Measurements from ENCODE around the gene PIRT. TPM values are rescaled to one million over a fixed set of nuclear protein-coding genes. Genes with fewer than 3 reads are reported as not detected.

The PIRT gene
- total RNA-seq, 5 donors from 2014 or later (not counting 1 experiment from before 2014, with no cell fraction given), result not detected

DNA sequence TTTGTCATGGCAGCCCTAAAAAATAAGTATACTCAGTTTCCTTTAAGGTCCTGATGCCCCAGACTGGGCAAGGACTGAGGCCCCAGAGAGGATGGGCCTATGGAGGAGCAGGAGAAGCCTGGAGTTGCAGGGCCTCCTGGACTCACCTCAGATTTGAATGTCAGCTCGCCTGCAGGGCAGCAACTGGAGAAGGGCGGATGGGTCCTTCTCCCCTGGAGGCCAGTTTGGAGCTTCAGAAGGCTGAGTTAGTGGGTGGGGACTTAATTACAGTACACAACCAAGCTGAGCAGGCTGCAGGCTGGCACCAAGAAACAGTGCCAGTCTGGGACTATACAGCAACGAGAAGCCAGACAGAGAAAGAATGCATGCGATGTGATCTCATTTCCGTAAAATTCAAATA lies 6.2 kb downstream of the PIRT start:
- 87% methylated on average over 3 of the region's 5 CpGs for WGBS (ENCODE audit: insufficient coverage)
- Mint-ChIP-seq H3K4me1 (no peaks in the 10 kb centered on the region), H3K27me3 (peaks cover 0 to 2% of the 10 kb centered on the region in 2 donors), H3K36me3 (no peaks in the 10 kb centered on the region), H3K27ac (no peak overlapping the region), H3K9me3 (no peaks in the 10 kb centered on the region), H3K4me3 (no peak overlapping the region)
- POLR2A ChIA-PET, result no interaction called here
- DNase-seq, result no peak
- Histone ChIP-seq H3K27ac (ENCODE audit: low read length) (no peak overlapping the region), H3K36me3 (ENCODE audit: control insufficient read depth in 2 of 2, extremely low read depth in 1 of 2, insufficient read depth in 1 of 2, low read length in 1 of 2) (no peaks in the 10 kb centered on the region), H3K9me3 (no peaks in the 10 kb centered on the region), H3K4me3 (ENCODE audit: control insufficient read depth in 1 of 2, extremely low read depth in 1 of 2, low read length in 1 of 2) (no peak overlapping the region), H3K27me3 (replicated peaks in 1 of 2; ENCODE audit: control insufficient read depth in 2 of 2, extremely low read depth in 1 of 2, insufficient read depth in 2 of 2, low read length in 1 of 2) (peaks cover 0 to 3% of the 10 kb centered on the region in 2 experiments), H3K4me1 (ENCODE audit: control insufficient read depth in 1 of 2, extremely low read depth in 1 of 2, insufficient read depth in 2 of 2, low read length in 2 of 2) (no peaks in the 10 kb centered on the region)
- CTCF ChIA-PET, result no interaction called here
- no peak for ATAC-seq (replicated peaks in 1 of 4)

DNA sequence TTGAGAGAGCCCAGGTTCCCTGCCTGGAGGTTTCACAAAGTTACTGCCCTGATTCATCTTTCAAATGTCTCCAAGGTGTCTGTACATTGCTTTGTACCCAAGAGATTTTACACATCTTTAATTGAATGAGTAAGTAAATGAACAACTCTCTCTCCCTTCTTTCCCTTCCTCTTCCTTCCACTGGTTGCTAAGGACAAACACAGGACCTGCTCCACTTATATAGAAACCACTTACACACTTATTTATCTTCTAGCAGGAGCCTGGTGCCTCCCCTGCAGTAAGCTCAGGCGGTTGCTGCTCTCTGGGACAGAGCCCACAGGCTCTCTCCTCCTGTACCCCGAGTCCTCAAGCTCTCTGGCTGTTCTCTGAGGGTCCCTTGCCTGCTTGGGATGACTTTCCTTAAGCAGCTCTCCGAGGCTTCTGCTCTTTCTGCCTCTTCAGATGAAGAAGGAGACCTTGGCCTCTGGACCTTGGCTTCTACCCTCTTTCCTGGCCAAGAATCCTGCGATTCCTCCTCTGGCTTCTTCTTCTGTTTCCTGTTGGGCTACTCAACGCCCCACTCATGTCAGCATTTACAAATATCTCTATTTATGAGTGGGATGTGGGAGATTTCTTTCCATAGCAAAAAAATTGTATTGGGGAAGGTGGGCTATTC lies 9.9 kb downstream of the PIRT start:
- Histone ChIP-seq H3K4me3 (ENCODE audit: control insufficient read depth in 1 of 2, extremely low read depth in 1 of 2, low read length in 1 of 2) (no peak overlapping the region), H3K4me1 (ENCODE audit: control insufficient read depth in 1 of 2, extremely low read depth in 1 of 2, insufficient read depth in 2 of 2, low read length in 2 of 2) (no peaks in the 10 kb centered on the region), H3K27ac (ENCODE audit: low read length) (no peak overlapping the region), H3K9me3 (no peaks in the 10 kb centered on the region), H3K27me3 (replicated peaks in 1 of 2; ENCODE audit: control insufficient read depth in 2 of 2, extremely low read depth in 1 of 2, insufficient read depth in 2 of 2, low read length in 1 of 2) (peaks cover 0 to 15% of the 10 kb centered on the region in 2 experiments), H3K36me3 (ENCODE audit: control insufficient read depth in 2 of 2, extremely low read depth in 1 of 2, insufficient read depth in 1 of 2, low read length in 1 of 2) (no peaks in the 10 kb centered on the region)
- ChIA-PET POLR2A (no interaction called here), CTCF (no interaction called here)
- no peak for DNase-seq
- H3K36me3 Mint-ChIP-seq, result no peaks in the 10 kb centered on the region
- no peaks in the 10 kb centered on the region for H3K4me1 Mint-ChIP-seq
- no peak overlapping the region for H3K4me3 Mint-ChIP-seq
- H3K27me3 Mint-ChIP-seq, result peaks cover 5% of the 10 kb centered on the region in 2 donors
- WGBS (ENCODE audit: insufficient coverage), result 39% methylated on average over 3 of the region's 5 CpGs
- no peaks in the 10 kb centered on the region for H3K9me3 Mint-ChIP-seq
- no peak overlapping the region for H3K27ac Mint-ChIP-seq
- ATAC-seq (replicated peaks in 1 of 4), result no peak

DNA sequence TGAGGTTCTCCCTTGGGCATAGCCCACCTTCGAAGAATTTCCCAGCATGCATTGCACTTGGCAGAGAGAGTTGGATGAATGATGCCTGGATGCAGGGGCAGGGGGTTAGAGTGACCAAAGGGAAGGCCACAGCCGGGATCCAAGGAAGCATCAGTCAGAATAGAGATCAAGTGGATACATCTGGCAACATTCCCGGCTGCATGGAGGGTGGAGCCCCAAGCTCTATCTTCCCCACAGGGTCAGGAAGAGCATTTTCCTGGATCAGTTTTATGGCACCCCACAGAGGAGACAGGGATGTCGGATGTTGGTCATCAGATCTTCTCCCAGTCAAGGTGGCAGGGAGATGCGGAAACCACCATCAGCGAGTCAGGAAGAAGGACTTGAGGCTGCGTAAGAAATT lies 13.0 kb downstream of the PIRT start:
- Histone ChIP-seq H3K27me3 (replicated peaks in 1 of 2; ENCODE audit: control insufficient read depth in 2 of 2, extremely low read depth in 1 of 2, insufficient read depth in 2 of 2, low read length in 1 of 2) (peaks cover 0 to 17% of the 10 kb centered on the region in 2 experiments), H3K4me1 (ENCODE audit: control insufficient read depth in 1 of 2, extremely low read depth in 1 of 2, insufficient read depth in 2 of 2, low read length in 2 of 2) (no peaks in the 10 kb centered on the region), H3K4me3 (ENCODE audit: control insufficient read depth in 1 of 2, extremely low read depth in 1 of 2, low read length in 1 of 2) (no peak overlapping the region), H3K9me3 (no peaks in the 10 kb centered on the region), H3K36me3 (ENCODE audit: control insufficient read depth in 2 of 2, extremely low read depth in 1 of 2, insufficient read depth in 1 of 2, low read length in 1 of 2) (no peaks in the 10 kb centered on the region), H3K27ac (ENCODE audit: low read length) (no peak overlapping the region)
- WGBS (ENCODE audit: insufficient coverage), result 93% methylated on average over 6 of the region's 7 CpGs
- DNase-seq (no peak), ATAC-seq (replicated peaks in 1 of 4) (no peak)
- H3K4me1 Mint-ChIP-seq, result no peaks in the 10 kb centered on the region
- no peak overlapping the region for H3K4me3 Mint-ChIP-seq
- no peaks in the 10 kb centered on the region for H3K9me3 Mint-ChIP-seq
- H3K36me3 Mint-ChIP-seq, result no peaks in the 10 kb centered on the region
- ChIA-PET CTCF (no interaction called here), POLR2A (interaction anchor here in 1 of 2 donors (0.6 kb wide), 1 partner anchor 16 kb away, joined by 3 read pairs; no protein-coding TSS in a partner anchor)
- peaks cover 5 to 8% of the 10 kb centered on the region in 2 donors for H3K27me3 Mint-ChIP-seq
- no peak overlapping the region for H3K27ac Mint-ChIP-seq

DNA sequence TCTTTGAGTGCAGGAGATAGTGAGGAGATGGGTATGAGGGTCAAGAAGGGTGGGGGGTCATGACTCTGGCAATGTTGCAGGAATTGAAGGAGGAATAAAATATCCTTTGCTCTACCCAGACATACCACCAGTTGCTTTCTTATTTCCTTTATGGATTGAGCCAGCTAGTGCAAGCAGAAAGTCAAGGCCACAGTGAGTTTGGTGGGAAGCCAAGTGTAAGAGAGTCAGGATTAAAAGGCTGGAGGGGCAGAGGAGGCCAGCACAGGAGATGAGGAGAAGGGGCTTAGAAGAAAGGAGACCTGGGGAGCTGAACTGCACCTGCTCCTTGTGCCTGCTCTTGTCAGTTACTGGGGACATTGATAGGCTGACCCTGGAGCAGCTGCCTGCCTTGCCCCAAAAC lies 16.1 kb downstream of the PIRT start:
- Mint-ChIP-seq H3K36me3 (no peaks in the 10 kb centered on the region), H3K4me1 (no peaks in the 10 kb centered on the region), H3K27me3 (peaks cover 6 to 13% of the 10 kb centered on the region in 2 donors), H3K27ac (no peak overlapping the region), H3K4me3 (no peak overlapping the region), H3K9me3 (no peaks in the 10 kb centered on the region)
- CTCF ChIA-PET, result interaction anchor here in 1 of 2 donors (0.6 to 1.0 kb wide), 2 partner anchors 23 to 175 kb away, joined by 3 read pairs; no protein-coding TSS in a partner anchor
- Histone ChIP-seq H3K27me3 (replicated peaks in 1 of 2; ENCODE audit: control insufficient read depth in 2 of 2, extremely low read depth in 1 of 2, insufficient read depth in 2 of 2, low read length in 1 of 2) (peaks cover 0 to 19% of the 10 kb centered on the region in 2 experiments), H3K27ac (ENCODE audit: low read length) (no peak overlapping the region), H3K4me3 (ENCODE audit: control insufficient read depth in 1 of 2, extremely low read depth in 1 of 2, low read length in 1 of 2) (no peak overlapping the region), H3K4me1 (ENCODE audit: control insufficient read depth in 1 of 2, extremely low read depth in 1 of 2, insufficient read depth in 2 of 2, low read length in 2 of 2) (no peaks in the 10 kb centered on the region), H3K9me3 (no peaks in the 10 kb centered on the region), H3K36me3 (ENCODE audit: control insufficient read depth in 2 of 2, extremely low read depth in 1 of 2, insufficient read depth in 1 of 2, low read length in 1 of 2) (no peaks in the 10 kb centered on the region)
- POLR2A ChIA-PET, result no interaction called here
- DNase-seq (no peak), ATAC-seq (replicated peaks in 1 of 4) (no peak)

DNA sequence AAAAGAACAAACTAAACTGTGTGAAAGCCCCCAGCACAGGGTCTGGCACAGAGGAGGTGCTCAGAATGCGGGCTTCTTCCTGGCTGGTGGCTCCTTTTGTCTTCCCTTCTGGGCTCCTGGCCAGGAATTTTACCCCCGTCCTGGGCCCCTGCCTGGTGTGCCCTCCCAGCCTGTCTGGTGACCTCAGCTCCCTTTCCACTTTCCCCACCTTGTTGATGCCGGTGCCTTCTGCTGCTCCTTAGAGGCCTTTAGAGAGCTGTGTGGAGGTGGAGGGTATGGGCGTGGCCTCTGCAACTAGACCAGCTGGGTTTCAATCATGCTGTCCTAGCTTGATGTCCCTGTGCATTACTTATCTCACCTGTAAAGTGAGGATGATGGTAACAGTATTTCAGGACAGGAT lies 16.8 kb downstream of the PIRT start:
- Histone ChIP-seq H3K27me3 (replicated peaks in 1 of 2; ENCODE audit: control insufficient read depth in 2 of 2, extremely low read depth in 1 of 2, insufficient read depth in 2 of 2, low read length in 1 of 2) (peaks cover 0 to 19% of the 10 kb centered on the region in 2 experiments), H3K4me1 (ENCODE audit: control insufficient read depth in 1 of 2, extremely low read depth in 1 of 2, insufficient read depth in 2 of 2, low read length in 2 of 2) (no peaks in the 10 kb centered on the region), H3K4me3 (ENCODE audit: control insufficient read depth in 1 of 2, extremely low read depth in 1 of 2, low read length in 1 of 2) (no peak overlapping the region), H3K9me3 (no peaks in the 10 kb centered on the region), H3K27ac (ENCODE audit: low read length) (no peak overlapping the region), H3K36me3 (ENCODE audit: control insufficient read depth in 2 of 2, extremely low read depth in 1 of 2, insufficient read depth in 1 of 2, low read length in 1 of 2) (no peaks in the 10 kb centered on the region)
- Mint-ChIP-seq H3K27me3 (peaks cover 6 to 13% of the 10 kb centered on the region in 2 donors), H3K9me3 (no peaks in the 10 kb centered on the region), H3K27ac (no peak overlapping the region), H3K4me3 (no peak overlapping the region), H3K4me1 (no peaks in the 10 kb centered on the region), H3K36me3 (no peaks in the 10 kb centered on the region)
- DNase-seq, result no peak
- CTCF ChIA-PET, result interaction anchor here in 1 of 2 donors (0.6 to 1.0 kb wide), 2 partner anchors 24 to 174 kb away, joined by 3 read pairs; no protein-coding TSS in a partner anchor
- ATAC-seq (replicated peaks in 1 of 4), result no peak
- POLR2A ChIA-PET, result no interaction called here
- whole genome bisulfite sequencing (ENCODE audit: insufficient coverage), result 69% methylated on average over 1 of the region's 4 CpGs

DNA sequence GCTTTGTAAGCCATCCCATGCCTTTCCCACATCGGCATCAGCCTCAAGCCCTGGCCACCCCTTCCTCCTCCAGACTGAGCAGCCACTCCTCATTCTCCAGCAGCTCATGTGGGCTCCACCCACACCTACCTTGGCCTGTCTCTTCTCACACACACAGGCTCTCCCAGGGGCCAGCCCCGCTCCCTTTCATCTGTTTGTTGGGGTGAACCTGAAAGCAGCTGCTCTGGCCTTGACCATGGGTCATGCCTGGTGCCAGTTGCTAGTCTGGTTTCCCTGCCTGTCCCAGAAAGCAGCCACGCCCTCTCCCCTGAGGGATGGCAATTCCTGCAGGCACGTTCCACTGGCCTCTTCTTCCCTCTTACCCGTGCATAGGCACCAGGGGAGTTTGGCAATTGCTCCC lies 22.6 kb downstream of the PIRT start:
- CTCF ChIA-PET, result no interaction called here
- Histone ChIP-seq H3K4me1 (ENCODE audit: control insufficient read depth in 1 of 2, extremely low read depth in 1 of 2, insufficient read depth in 2 of 2, low read length in 2 of 2) (no peaks in the 10 kb centered on the region), H3K27ac (ENCODE audit: low read length) (no peak overlapping the region), H3K27me3 (replicated peaks in 1 of 2; ENCODE audit: control insufficient read depth in 2 of 2, extremely low read depth in 1 of 2, insufficient read depth in 2 of 2, low read length in 1 of 2) (peaks cover 0 to 10% of the 10 kb centered on the region in 2 experiments), H3K4me3 (ENCODE audit: control insufficient read depth in 1 of 2, extremely low read depth in 1 of 2, low read length in 1 of 2) (no peak overlapping the region), H3K9me3 (no peaks in the 10 kb centered on the region), H3K36me3 (ENCODE audit: control insufficient read depth in 2 of 2, extremely low read depth in 1 of 2, insufficient read depth in 1 of 2, low read length in 1 of 2) (no peaks in the 10 kb centered on the region)
- 78% methylated on average over 3 of the region's 5 CpGs for WGBS (ENCODE audit: insufficient coverage)
- H3K4me3 Mint-ChIP-seq, result no peak overlapping the region
- ATAC-seq (replicated peaks in 1 of 4) (no peak), DNase-seq (no peak)
- H3K27me3 Mint-ChIP-seq, result peaks cover 6 to 16% of the 10 kb centered on the region in 2 donors
- H3K4me1 Mint-ChIP-seq, result no peaks in the 10 kb centered on the region
- no peaks in the 10 kb centered on the region for H3K36me3 Mint-ChIP-seq
- no peak overlapping the region for H3K27ac Mint-ChIP-seq
- POLR2A ChIA-PET, result no interaction called here
- no peaks in the 10 kb centered on the region for H3K9me3 Mint-ChIP-seq
